Smooth muscle cell (in vitro differentiated cells): ENCODE results near the gene ZNF324. TPM values are rescaled to one million over a fixed set of nuclear protein-coding genes. Genes with fewer than 3 reads are reported as not detected.

Experiments
- DNase-seq: peaks from one replicate; lab custom pipeline; 2025; ENCODE audit not compliant: unreplicated experiment; lab: John Stamatoyannopoulos, UW
- H2AFZ ChIP-seq: fragments of 200-600 bp; sonication (generic); 2 replicates; pipeline ENCODE4 v1.6.0; 2016; ENCODE audit warnings: antibody characterized with exemption, low read depth, mild to moderate bottlenecking
- H3F3A ChIP-seq: fragments of 200-600 bp; sonication (generic); 2 replicates; pipeline ENCODE4 v1.6.0; 2017; ENCODE audit warnings: antibody characterized with exemption, low read depth
- H3K27ac ChIP-seq: fragments of 200-600 bp; sonication (generic); 2 replicates; pipeline ENCODE4 v1.5.1; 2016; ENCODE audit warnings: low read depth, mild to moderate bottlenecking
- H3K27me3 ChIP-seq: fragments of 200-600 bp; sonication (generic); 2 replicates; pipeline ENCODE4 v1.6.1; 2016; ENCODE audit warnings: low read depth, mild to moderate bottlenecking
- H3K36me3 ChIP-seq: fragments of 200-600 bp; sonication (generic); 2 replicates; pipeline ENCODE4 v1.5.1; 2016; ENCODE audit warnings: low read depth
- H3K4me1 ChIP-seq: fragments of 200-600 bp; sonication (generic); 2 replicates; pipeline ENCODE4 v1.5.1; 2016; ENCODE audit warnings: low read depth
- H3K4me2 ChIP-seq: fragments of 200-600 bp; sonication (generic); 2 replicates; pipeline ENCODE4 v1.6.0; 2016; ENCODE audit warnings: mild to moderate bottlenecking
- H3K4me3 ChIP-seq: fragments of 200-600 bp; sonication (generic); 2 replicates; pipeline ENCODE4 v1.5.1; 2016; ENCODE audit warnings: mild to moderate bottlenecking
- H3K79me2 ChIP-seq: fragments of 200-600 bp; sonication (generic); 2 replicates; pipeline ENCODE4 v1.6.0; 2016; ENCODE audit warnings: low read depth, mild to moderate bottlenecking
- H3K9ac ChIP-seq: fragments of 200-600 bp; sonication (generic); 2 replicates; pipeline ENCODE4 v1.6.0; 2016; ENCODE audit warnings: low read depth
- H3K9me3 ChIP-seq: fragments of 200-600 bp; sonication (generic); replicated peaks from 2 replicates; pipeline ENCODE4 v1.5.1; 2016; ENCODE audit warnings: low read depth
- H4K20me1 ChIP-seq: fragments of 200-600 bp; sonication (generic); 2 replicates; pipeline ENCODE4 v1.6.0; 2016; ENCODE audit warnings: low read depth
- WGBS: methylation state at CpG from one replicate; pipeline ENCODE4 v1.1.7; 2016; ENCODE audit warnings: low lambda C conversion rate; 5-methylcytosine and 5-hydroxymethylcytosine counted together
- polyA plus RNA-seq: library from polyadenylated mRNA; unstranded; fragments of >200 nt; fragmentation: Nextera tagmentation; extraction: Ambion mirVana; gene quantifications from 2 replicates; pipeline ENCODE4 v1.2.1, GENCODE V29; 2016
- total RNA-seq: library from RNA; depleted of rRNA; stranded (reverse); fragments of >200 nt; gene quantifications from 2 replicates; pipeline ENCODE4 v1.2.3, GENCODE V29; 2014
- TF ChIP-seq, protein P1 (sequence below): fragments of 200-600 bp; sonication (generic); IDR thresholded peaks from 2 replicates; pipeline ENCODE4 v1.5.1; 2017; ENCODE audit warnings: borderline replicate concordance, mild to moderate bottlenecking, antibody characterized with exemption; ENCODE audit not compliant: insufficient read depth, poor library complexity, severe bottlenecking

ZNF324 gene
- total and polyA plus RNA-seq, 2 experiments from 2014 or later, result 8.8 to 10.2 TPM

DNA sequence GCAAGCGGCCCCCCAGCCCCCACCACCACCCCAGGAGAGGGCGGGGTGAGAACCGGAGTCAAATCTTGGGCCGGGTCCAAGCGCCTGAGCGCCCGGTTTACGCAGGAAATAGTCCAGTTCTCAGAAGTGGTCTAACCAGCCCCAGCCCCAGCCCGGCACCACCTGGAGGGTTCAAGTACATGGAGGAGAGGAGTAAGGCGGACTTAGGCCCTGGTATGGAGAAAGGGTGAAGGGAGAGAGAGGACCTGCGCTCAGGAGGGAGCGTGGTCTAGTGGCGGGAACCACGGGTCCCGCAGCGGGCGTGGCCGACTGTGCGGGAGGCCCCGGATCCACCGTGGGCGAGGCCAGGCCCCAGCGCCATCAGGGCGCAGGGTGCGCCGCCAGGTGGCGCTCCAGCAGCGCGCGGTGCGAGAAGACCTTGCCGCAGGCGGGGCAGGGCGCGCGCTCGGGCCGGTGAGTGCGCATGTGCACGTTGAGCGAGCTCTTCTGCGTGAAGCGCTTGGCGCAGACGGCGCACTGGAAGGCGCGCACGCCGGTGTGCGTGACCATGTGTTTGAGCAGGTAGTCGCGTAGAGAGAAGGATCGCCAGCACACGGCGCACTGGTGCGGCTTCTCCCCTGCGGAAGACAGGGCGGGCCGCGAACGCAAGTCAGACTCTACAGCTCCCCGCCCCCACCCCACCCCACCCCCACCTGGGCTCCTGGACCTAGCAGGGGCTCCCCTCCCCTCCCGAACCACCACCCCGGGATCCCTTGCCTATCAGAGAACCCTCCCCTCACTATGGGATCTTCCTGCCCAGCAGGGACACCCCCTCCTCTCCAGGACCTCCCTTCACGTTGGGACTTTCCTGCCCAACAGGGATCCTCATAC, 47.0 kb downstream of the ZNF324 start:
- peaks cover 46% of the 10 kb centered on the region for H3K79me2 ChIP-seq
- WGBS, result 19% methylated on average over 55 of the region's 66 CpGs
- DNase-seq, result peak; percentile 70

DNA sequence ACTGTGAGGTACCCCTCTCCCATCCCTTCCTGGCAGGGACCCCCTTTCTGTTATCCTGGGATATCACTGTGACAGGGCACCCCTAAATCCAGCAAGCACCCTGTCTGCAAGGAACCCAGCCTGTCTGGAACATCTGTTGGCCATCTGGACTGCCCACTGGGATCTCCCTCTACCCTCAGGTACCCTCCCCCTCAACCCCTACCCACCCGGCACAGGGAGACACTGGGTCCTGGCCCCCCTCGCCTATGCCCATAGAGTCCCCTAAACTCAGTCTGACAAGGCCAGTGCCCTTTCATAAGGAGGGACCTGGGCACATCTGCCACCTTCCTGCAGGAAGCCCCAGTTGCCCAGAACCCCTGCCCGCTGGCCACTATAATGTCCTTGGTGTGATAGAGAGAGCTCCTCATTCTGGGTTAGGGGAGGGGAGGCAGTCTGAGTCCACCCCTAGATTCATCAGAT, 47.7 kb downstream of the ZNF324 start:
- Histone ChIP-seq H4K20me1 (peaks cover 4% of the 10 kb centered on the region), H3K9ac (no peak overlapping the region), H3K4me1 (peaks cover 4% of the 10 kb centered on the region), H3K79me2 (peaks cover 46% of the 10 kb centered on the region), H3K27me3 (no peaks in the 10 kb centered on the region), H2AFZ (no peak overlapping the region), H3F3A (no peaks in the 10 kb centered on the region), H3K4me3 (peak overlapping the region; percentile 49), H3K36me3 (no peaks in the 10 kb centered on the region), H3K4me2 (peak overlapping the region; percentile 87), H3K9me3 (no peaks in the 10 kb centered on the region), H3K27ac (no peak overlapping the region)
- WGBS, result 80% methylated on average over 3 of the region's 3 CpGs
- TF ChIP-seq, protein P1, sequence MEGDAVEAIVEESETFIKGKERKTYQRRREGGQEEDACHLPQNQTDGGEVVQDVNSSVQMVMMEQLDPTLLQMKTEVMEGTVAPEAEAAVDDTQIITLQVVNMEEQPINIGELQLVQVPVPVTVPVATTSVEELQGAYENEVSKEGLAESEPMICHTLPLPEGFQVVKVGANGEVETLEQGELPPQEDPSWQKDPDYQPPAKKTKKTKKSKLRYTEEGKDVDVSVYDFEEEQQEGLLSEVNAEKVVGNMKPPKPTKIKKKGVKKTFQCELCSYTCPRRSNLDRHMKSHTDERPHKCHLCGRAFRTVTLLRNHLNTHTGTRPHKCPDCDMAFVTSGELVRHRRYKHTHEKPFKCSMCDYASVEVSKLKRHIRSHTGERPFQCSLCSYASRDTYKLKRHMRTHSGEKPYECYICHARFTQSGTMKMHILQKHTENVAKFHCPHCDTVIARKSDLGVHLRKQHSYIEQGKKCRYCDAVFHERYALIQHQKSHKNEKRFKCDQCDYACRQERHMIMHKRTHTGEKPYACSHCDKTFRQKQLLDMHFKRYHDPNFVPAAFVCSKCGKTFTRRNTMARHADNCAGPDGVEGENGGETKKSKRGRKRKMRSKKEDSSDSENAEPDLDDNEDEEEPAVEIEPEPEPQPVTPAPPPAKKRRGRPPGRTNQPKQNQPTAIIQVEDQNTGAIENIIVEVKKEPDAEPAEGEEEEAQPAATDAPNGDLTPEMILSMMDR, result no peak
- no peak for DNase-seq

More for the DNA sequence above, 47.0 kb downstream of the ZNF324 start:
- no peaks in the 10 kb centered on the region for H3F3A ChIP-seq
- H3K36me3 ChIP-seq, result no peaks in the 10 kb centered on the region
- peak overlapping the region; percentile 87 for H3K4me2 ChIP-seq
- peak overlapping the region; percentile 49 for H3K4me3 ChIP-seq
- TF ChIP-seq, protein P1, result peak; percentile 92
- no peaks in the 10 kb centered on the region for H3K9me3 ChIP-seq
- peak overlapping the region; percentile 28 for H3K27ac ChIP-seq
- peaks cover 4% of the 10 kb centered on the region for H3K4me1 ChIP-seq
- no peak overlapping the region for H3K9ac ChIP-seq
- peaks cover 4% of the 10 kb centered on the region for H4K20me1 ChIP-seq
- no peak overlapping the region for H2AFZ ChIP-seq
- H3K27me3 ChIP-seq, result no peaks in the 10 kb centered on the region

DNA sequence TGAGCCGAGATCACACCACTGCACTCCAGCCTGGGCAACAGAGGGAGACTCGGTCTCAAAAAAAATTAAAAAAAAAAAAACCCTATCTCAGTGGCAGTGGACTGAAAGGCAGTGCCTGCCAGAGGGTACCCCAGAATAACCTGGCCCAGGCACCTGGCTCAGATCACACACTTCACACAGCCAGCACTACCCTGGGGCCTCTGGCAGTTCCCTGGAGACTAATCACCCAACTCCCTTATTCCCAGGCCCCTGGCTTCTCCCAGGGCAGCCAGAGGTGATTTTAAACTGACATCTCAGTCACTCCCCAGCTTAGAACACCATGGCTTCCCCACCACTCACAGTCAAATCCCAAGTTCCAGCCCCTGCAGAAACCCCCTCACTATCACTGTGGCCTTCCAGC, 48.4 kb downstream of the ZNF324 start:
- DNase-seq, result no peak
- peaks cover 46% of the 10 kb centered on the region for H3K79me2 ChIP-seq
- TF ChIP-seq, protein P1, result no peak
- H3K9me3 ChIP-seq, result no peaks in the 10 kb centered on the region
- WGBS, result 91% methylated on average over 2 of the region's 2 CpGs
- no peaks in the 10 kb centered on the region for H3K36me3 ChIP-seq
- H3K4me3 ChIP-seq, result no peak overlapping the region
- no peak overlapping the region for H3K27ac ChIP-seq
- H3K9ac ChIP-seq, result no peak overlapping the region
- no peak overlapping the region for H2AFZ ChIP-seq
- peaks cover 4% of the 10 kb centered on the region for H4K20me1 ChIP-seq
- H3K4me2 ChIP-seq, result no peak overlapping the region
- H3F3A ChIP-seq, result no peaks in the 10 kb centered on the region
- H3K4me1 ChIP-seq, result peaks cover 6% of the 10 kb centered on the region
- no peaks in the 10 kb centered on the region for H3K27me3 ChIP-seq
